Prostate gland (tissue), 2 donors: ENCODE measurements around the gene ZNF83. TPM values are rescaled to one million over a fixed set of nuclear protein-coding genes. Genes with fewer than 3 reads are reported as not detected.

ENCODE experiments used
- DNase-seq: peaks from one replicate; pipeline ENCODE4 v3.0.0-alpha.2; 2019; ENCODE audit warnings: low spot score
- H3K27ac ChIP-seq, 2 donors: fragments of 200-600 bp; sonication (generic); 2 replicates each; pipeline ENCODE4 v1.5.1; 2017 to 2019
- H3K27me3 ChIP-seq: fragments of 200-600 bp; sonication (generic); replicated peaks from 2 replicates; pipeline ENCODE4 v1.5.1; 2019; ENCODE audit not compliant: insufficient read depth
- H3K36me3 ChIP-seq, 2 donors: fragments of 200-600 bp; sonication (generic); 1 replicate in 1 of 2; 2 replicates in 1 of 2; pipeline versions ENCODE4 v1.5.1 to v1.8.1; 2017 to 2019
- H3K4me1 ChIP-seq: fragments of 200-600 bp; sonication (generic); replicated peaks from 2 replicates; pipeline ENCODE4 v1.5.1; 2019
- H3K4me3 ChIP-seq, 2 donors: fragments of 200-600 bp; sonication (generic); 2 replicates each; pipeline ENCODE4 v1.5.1; 2017 to 2019
- H3K9me3 ChIP-seq: fragments of 200-600 bp; sonication (generic); 2 replicates; pipeline ENCODE4 v1.5.1; 2017
- CTCF ChIP-seq, 4 experiments: fragments of 200-600 bp in 2 of 4; fragments of 450-650 bp in 2 of 4; sonication (generic) in 2 of 4; IDR thresholded peaks; 1 replicate in 3 of 4; 2 replicates in 1 of 4; pipeline ENCODE4 v1.5.1; 2016 to 2019; ENCODE audit warnings: antibody characterized with exemption in 4 of 4, mild to moderate bottlenecking in 2 of 4, moderate library complexity in 2 of 4
- POLR2A ChIP-seq: fragments of 450-650 bp; IDR thresholded peaks from one replicate; pipeline ENCODE4 v1.6.1; 2016; ENCODE audit warnings: antibody characterized with exemption, mild to moderate bottlenecking
- POLR2AphosphoS5 ChIP-seq: sonication (generic); formaldehyde crosslinking; IDR thresholded peaks from one replicate; pipeline ENCODE4 v1.6.1; 2017; ENCODE audit warnings: antibody characterized with exemption
- WGBS: methylation state at CpG from one replicate; pipeline ENCODE4 v1.1.5; 2018; 5-methylcytosine and 5-hydroxymethylcytosine counted together
- intact Hi-C: fragments of 100-400 bp; cut with DNase I; formaldehyde crosslinking; loops from one replicate; pipeline ENCODE4 v1.14.2; 2022
- total RNA-seq, 2 donors: library from RNA; depleted of rRNA; stranded (reverse); fragments of >200 nt; gene quantifications; one replicate each; pipeline ENCODE4 v1.1.0, GENCODE V29; 2016

ZNF83 gene
- total RNA-seq, 2 donors from 2014 or later, result 36.3 to 62.1 TPM

- TF ChIP-seq CTCF (IDR thresholded peaks at IDR 0.05), result no peak
- TF ChIP-seq POLR2AphosphoS5, result no peak
- TF ChIP-seq POLR2A, result no peak
- WGBS, result 64% methylated on average over 5 of the region's 5 CpGs
- H3K27me3 ChIP-seq, result no peaks in the 10 kb centered on the region
- intact Hi-C loops, result no loop called here
- H3K4me1 ChIP-seq, result no peaks in the 10 kb centered on the region
- peaks cover 0 to 3% of the 10 kb centered on the region in 2 donors for H3K36me3 ChIP-seq
- H3K27ac ChIP-seq, result no peak overlapping the region
- no peaks in the 10 kb centered on the region for H3K9me3 ChIP-seq
- DNase-seq, result no peak
- H3K4me3 ChIP-seq, result no peak overlapping the region
Measured at GRCh38 chr19:52658595-52658994, 20.4 kb upstream of the ZNF83 start.

- Histone ChIP-seq H3K4me1 (no peaks in the 10 kb centered on the region), H3K27ac (no peak overlapping the region), H3K27me3 (no peaks in the 10 kb centered on the region), H3K36me3 (peaks cover 0 to 3% of the 10 kb centered on the region in 2 donors), H3K9me3 (no peaks in the 10 kb centered on the region), H3K4me3 (no peak overlapping the region)
- no peak for TF ChIP-seq POLR2A
- no peak for TF ChIP-seq POLR2AphosphoS5
- TF ChIP-seq CTCF (IDR thresholded peaks at IDR 0.05), result no peak
- DNase-seq, result no peak
- WGBS, result 97% methylated on average over 4 of the region's 4 CpGs
- intact Hi-C loops, result no loop called here
Measured at GRCh38 chr19:52653161-52653560, 15.0 kb upstream of the ZNF83 start.

- H3K36me3 ChIP-seq, result peaks cover 0 to 3% of the 10 kb centered on the region in 2 donors
- no peak for DNase-seq
Measured at GRCh38 chr19:52651956-52652355, 13.8 kb upstream of the ZNF83 start.

GRCh38 chr19:52648336-52649016, 10.3 kb upstream of the ZNF83 start:
- Histone ChIP-seq H3K4me1 (no peaks in the 10 kb centered on the region), H3K36me3 (no peaks in the 10 kb centered on the region), H3K4me3 (no peak overlapping the region), H3K9me3 (no peaks in the 10 kb centered on the region), H3K27ac (no peak overlapping the region), H3K27me3 (no peaks in the 10 kb centered on the region)
- no peak for DNase-seq
- 97% methylated on average over 4 of the region's 4 CpGs for WGBS
- TF ChIP-seq POLR2A (no peak), POLR2AphosphoS5 (no peak), CTCF (IDR thresholded peaks at IDR 0.05) (no peak)
- intact Hi-C loops, result no loop called here

More at GRCh38 chr19:52651956-52652355, 13.8 kb upstream of the ZNF83 start:
- Histone ChIP-seq H3K27ac (no peak overlapping the region), H3K9me3 (no peaks in the 10 kb centered on the region), H3K27me3 (no peaks in the 10 kb centered on the region), H3K4me3 (no peak overlapping the region), H3K4me1 (no peaks in the 10 kb centered on the region)
- WGBS, result 92% methylated on average over 5 of the region's 5 CpGs
- intact Hi-C loops, result no loop called here
- TF ChIP-seq POLR2A (no peak), CTCF (IDR thresholded peaks at IDR 0.05) (no peak), POLR2AphosphoS5 (no peak)

- Histone ChIP-seq H3K4me1 (no peaks in the 10 kb centered on the region), H3K36me3 (no peaks in the 10 kb centered on the region), H3K27me3 (no peaks in the 10 kb centered on the region), H3K4me3 (no peak overlapping the region), H3K27ac (no peak overlapping the region), H3K9me3 (no peaks in the 10 kb centered on the region)
- intact Hi-C loops, result no loop called here
- WGBS, result 97% methylated on average over 1 of the region's 1 CpG
- DNase-seq, result no peak
- no peak for TF ChIP-seq POLR2A
- TF ChIP-seq CTCF (IDR thresholded peaks at IDR 0.05), result no peak
- no peak for TF ChIP-seq POLR2AphosphoS5
Measured at GRCh38 chr19:52646571-52647217, 8.5 kb upstream of the ZNF83 start.
